Hematopoietic multipotent progenitor cell treated with erythropoietin and hydrocortisone succinate and interleukin-3 and kit ligand, for 4 days (in vitro differentiated cells): ENCODE results near the gene SPINK6.
A peak's percentile ranks its signal among the peaks of the same experiment; 100 is the strongest.

Experiments used
- DNase-seq: peaks from one replicate; pipeline ENCODE4 v3.0.0-alpha.2; 2015

Gene SPINK6, protein sequence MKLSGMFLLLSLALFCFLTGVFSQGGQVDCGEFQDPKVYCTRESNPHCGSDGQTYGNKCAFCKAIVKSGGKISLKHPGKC

DNA sequence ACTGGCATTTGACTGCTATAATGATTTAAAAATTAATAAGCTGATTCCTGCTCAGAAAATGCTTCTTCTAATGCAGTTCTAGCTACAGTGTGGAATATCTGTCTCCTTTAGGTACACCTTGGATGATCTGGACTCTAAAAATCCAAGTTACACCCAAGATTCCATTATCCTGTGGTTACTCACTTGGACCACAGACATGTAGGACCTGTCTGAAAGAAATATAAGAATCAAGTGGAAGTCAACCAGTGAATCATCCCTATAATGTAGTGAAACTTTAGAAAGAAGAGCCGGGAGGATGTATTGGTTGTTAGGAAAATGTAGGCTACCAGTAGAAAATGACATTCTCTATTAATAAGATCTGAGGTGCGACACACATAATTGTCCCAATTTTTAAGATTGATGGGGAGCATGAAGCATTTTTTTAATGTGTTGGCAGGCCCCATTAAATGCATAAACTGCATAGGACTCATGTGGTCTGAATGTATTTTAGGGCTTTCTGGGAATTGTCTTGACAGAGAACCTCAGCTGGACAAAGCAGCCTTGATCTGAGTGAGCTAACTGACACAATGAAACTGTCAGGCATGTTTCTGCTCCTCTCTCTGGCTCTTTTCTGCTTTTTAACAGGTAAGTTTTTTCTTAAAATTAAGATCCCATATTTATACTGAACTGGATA, at the start of gene SPINK6:
Gene SPINK6, plus strand, starts transcription at position 512 of the 673 bp plus-strand sequence. Its CDS starts 55 bp downstream, at position 567.
- DNase-seq = no peak

DNA sequence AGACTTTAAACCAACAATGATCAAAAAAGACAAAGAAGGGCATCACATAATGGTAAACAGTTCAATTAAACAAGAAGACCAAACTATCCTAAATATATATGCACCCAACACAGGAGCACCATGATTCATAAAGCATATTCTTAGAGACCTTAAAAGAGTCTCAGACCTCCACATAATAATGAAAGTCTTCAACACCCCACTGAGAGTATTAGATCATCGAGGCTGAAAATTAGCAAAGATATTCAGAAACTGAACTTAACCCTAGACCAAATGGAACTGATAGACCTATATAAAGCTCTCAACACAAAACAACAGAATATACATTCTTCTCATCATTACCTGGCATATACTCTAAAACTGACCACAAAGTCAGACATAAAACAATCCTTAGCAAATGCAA, 46.2 kb upstream of the SPINK6 start:
- DNase-seq = no peak

- no peak for DNase-seq
Measured at GRCh38 chr5:148162038-148162437, 40.8 kb upstream of the SPINK6 start.

- DNase-seq = peak; percentile 3
Measured at GRCh38 chr5:148163345-148163744, 39.5 kb upstream of the SPINK6 start.

DNA sequence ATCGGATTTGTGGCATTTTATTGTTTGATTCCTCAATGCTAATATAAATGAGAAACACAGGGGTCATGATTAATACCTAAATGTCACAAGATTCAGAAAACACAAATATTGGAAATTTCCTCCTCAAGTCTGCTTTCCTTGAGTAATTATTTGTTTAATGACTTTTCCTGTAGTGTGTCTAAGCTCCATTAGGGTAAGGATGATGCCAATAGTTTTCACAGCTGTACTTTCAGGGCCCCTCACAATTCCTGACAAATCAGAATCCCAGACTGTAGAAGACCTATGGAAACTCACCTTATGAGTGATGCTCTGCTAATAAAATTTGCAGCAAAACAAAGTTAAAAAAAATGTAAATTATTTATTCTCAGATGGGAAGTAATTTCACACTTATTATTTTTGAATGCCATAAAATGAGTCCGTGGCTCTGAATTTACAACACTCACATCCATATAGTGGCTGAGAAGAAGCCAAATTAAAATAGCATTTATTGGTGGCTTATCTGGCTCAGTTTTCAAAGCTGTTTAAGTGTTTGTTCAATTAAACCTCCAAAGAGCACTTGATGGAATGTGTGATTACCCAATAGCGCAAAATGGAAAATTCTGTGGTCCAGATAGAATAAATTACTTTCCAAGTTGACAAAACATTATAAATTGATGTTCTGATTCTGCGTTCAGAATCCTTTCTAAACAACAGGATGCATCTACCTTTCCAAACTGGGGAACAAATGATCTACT, 36.1 kb upstream of the SPINK6 start:
- DNase-seq = no peak

- DNase-seq = no peak
Measured at GRCh38 chr5:148168246-148168645, 34.6 kb upstream of the SPINK6 start, which contains the start of gene SPINK14. Gene SPINK14 (plus strand): TSS chr5:148168546. CDS start chr5:148169733, 1,187 bp downstream.

DNA sequence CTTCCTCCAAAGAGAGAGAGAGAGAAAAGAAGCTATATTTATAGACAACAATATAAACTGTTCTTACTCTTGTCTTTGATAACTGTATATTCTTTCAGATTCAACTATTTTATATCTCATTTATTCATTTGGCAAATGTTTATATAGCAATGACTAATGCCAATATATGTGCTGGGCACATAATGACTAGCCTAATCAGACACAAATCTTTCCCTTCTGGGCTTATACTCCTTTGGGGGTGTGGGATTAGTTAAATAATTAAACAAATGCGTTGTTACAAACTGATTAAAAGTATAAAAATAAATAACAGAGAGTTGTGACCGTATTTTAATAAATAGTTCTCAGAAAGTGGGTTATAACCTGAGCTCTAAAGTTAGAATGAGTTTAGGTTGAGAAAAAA, 30.5 kb upstream of the SPINK6 start:
- no peak for DNase-seq

GRCh38 chr5:148176480-148176879, 26.4 kb upstream of the SPINK6 start:
- no peak for DNase-seq

DNA sequence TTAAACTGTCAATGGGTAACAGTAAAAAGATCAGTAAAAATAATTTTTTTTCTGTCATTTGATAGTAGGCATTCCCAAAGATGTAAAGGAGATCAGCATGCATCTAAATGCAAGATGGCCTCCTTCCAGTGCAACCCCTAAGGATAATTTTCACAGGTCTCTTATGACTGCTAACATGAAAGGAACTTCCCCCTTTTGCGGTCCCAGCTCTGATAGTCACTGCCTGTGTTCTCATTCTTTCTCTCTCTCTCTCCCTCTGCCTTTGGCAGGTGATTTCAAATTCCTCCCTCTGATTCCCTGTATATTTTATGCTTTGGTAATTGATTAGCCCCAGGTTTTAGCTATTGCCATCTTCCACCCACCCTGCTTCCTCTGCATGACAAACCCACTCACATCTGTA, 25.6 kb upstream of the SPINK6 start:
- peak; percentile 34 for DNase-seq

GRCh38 chr5:148179234-148179824, 23.5 kb upstream of the SPINK6 start:
- DNase-seq = peak; percentile 86

GRCh38 chr5:148186248-148187003, 16.4 kb upstream of the SPINK6 start:
- peak; percentile 62 for DNase-seq

DNA sequence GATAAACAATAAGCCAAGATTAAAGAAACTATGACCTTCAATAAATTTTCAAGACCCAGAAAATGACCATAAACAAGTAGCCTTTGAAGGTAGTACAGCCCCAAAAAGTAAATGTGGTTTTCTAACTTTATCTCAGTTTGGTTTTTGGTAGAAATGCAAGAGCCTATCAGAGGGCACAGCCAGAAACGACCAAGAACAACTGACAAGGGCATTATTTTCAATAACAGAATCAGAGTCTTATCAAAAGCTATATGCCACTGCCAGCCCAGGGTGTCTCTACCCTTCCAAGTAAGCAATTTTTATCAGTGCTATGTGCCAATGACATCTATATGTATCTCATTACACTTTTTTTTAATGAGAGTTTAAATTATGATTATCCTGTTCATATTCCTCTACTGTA, 11.8 kb upstream of the SPINK6 start:
- DNase-seq = peak; percentile 51

DNA sequence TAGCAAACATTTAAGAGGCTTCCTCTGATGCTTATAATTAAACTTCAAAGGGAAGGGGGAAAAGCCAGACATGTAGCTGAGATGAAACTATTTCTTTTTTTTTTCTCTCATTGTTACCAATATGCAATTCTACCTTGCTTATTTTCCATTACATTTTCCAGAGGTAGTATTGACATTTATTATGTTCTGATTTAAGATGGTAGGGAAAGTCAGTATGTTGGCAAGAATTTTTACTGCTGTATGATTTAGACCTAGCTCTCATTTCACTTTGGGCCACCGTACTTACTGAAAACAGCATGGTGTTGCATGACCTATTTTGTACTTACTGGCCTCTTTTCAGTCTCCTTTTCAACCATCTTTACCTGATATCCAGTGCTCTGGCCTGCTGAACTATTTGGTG, 9.6 kb upstream of the SPINK6 start:
- DNase-seq = no peak

DNA sequence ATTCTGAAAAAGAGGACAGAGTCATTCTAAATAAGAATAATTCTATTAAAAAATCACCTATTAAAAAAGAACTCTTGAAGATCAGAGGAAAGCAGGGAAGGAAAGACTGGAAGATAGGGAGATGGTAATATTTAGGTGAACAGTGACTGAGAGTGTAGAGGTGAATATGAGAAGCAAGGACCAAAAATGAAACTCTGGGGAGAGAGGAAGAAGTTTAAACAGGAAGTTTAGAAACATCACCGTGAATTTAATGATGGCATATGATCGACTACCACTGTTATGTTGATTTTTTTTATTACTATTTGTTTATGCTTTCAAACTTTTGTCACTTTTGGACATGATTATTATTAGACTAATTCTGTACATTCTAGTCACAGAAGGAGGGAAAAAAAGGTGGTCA, 1.7 kb upstream of the SPINK6 start:
- DNase-seq = no peak

DNA sequence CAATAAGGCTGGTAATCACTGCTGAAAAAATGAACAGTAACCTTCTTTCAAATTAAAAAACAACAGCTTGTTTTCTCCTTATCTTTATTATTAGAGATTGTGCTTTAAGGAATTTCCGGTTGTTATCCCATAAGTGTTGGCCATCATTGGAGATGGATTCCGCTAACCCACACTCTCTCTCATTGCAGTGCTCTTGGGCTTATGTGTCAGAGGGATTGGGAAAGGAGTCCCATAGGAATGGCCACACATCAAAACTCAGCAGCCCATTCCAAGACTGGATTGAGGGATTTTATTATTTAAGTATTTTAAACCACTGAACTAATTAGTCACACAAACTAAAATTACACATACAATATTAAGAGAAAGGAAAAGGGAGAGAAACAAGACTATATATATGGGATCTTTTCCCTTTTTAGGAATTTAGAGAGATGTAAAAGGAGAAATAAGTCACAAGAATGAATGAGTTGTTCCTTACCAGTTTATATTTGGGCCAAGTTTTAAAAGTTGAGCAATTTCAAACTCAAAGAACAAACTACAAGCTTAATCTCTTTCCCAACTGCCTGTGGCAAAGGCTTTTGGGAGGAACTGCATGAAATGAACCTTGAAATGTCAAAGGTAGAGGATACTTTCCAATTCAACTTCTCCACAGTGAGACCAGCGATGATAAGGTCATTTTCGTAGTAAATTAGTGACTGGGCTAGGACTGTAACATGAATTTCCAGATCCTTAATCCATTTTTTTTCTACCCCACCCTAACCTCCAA, 2.4 kb downstream of the SPINK6 start:
- no peak for DNase-seq

- DNase-seq = no peak
Measured at GRCh38 chr5:148205865-148206264, 3.0 kb downstream of the SPINK6 start.

GRCh38 chr5:148206620-148207019, 3.8 kb downstream of the SPINK6 start:
- DNase-seq = no peak

DNA sequence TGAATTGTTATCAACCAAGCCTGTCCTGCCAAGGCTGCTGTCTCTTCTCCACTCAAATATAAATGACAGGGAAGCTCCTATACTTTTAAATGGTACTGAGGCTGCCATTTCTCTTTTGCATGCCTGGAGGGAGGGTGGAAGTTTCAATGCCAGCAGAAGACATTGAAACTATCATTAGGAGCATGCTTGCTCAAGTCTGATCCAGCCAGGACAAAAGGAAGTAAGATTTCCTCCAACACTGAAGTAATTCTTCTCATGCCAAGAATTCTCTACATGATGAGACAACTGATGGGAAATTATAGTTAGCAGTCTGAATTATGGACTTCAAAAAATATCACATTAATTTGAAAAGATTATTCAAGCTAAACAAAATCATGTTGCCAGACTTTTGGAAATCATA, 5.4 kb downstream of the SPINK6 start:
- no peak for DNase-seq

GRCh38 chr5:148209151-148209770, 6.4 kb downstream of the SPINK6 start:
- no peak for DNase-seq

DNA sequence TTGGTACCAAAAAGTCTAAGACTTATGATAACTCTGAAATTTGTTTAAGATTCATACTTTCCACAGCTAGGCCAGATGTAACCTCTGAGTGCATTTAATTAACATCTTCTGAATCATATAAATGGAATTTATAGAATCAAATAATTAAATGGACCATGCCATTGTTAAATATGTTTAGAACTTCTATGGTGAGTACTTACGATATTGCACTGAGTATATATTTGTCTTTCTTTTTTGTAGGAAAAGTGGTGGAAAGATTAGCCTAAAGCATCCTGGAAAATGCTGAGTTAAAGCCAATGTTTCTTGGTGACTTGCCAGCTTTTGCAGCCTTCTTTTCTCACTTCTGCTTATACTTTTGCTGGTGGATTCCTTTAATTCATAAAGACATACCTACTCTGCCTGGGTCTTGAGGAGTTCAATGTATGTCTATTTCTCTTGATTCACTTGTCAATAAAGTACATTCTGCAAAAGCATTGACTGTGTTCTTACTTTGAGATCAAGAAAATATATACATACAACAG, 11.9 kb downstream of the SPINK6 start:
- DNase-seq = no peak

- no peak for DNase-seq
Measured at GRCh38 chr5:148221508-148221907, 18.7 kb downstream of the SPINK6 start.
